GM21576 (cell line): ENCODE measurements around the gene LAMC1.
"Not testable (repeated sequence)": the region's sequence is repeated elsewhere in the genome, so short reads cannot be mapped to it uniquely, and the experiment has no call there.

Experiments
- ATAC-seq: cut with Tn5 transposase; IDR thresholded peaks from one replicate; pipeline ENCODE4 v1.9.1; 2021; ENCODE audit warnings: mild to moderate bottlenecking, moderate library complexity; ENCODE audit not compliant: unreplicated experiment

LAMC1 gene

DNA sequence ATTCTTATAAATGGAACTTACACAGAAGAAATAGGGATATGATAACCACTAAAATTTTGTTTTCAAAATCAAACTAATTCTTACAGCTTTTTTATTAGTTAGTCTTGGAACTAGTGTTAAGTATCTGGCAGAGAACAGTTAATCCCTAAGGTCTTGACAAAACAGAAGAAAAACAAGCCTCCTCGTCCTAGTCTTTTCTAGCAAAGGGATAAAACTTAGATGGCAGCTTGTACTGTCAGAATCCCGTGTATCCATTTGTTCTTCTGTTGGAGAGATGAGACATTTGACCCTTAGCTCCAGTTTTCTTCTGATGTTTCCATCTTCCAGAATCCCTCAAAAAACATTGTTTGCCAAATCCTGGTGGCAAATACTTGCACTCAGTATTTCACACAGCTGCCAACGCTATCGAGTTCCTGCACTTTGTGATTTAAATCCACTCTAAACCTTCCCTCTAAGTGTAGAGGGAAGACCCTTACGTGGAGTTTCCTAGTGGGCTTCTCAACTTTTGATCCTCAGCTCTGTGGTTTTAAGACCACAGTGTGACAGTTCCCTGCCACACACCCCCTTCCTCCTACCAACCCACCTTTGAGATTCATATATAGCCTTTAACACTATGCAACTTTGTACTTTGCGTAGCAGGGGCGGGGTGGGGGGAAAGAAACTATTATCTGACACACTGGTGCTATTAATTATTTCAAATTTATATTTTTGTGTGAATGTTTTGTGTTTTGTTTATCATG is 120.5 kb downstream of the LAMC1 start:
- ATAC-seq: no peak

DNA sequence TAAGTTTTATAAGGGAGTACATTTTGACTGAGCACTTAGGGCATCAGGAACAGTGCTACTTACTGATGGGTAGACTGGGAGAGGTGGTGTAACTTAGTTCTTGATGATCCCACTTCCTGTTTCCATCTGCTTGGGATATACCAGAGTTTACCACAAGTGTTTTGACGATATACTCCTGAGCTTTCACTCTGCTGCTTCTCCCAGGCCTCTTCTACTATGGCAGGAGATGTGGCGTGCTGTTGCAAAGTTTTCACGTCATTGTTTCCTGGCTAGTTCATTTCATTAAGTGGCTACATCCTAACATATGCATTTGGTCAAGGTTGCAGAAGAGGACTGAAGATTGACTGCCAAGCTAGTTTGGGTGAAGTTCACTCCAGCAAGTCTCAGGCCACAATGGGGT is 121.5 kb downstream of the LAMC1 start:
- no peak for ATAC-seq

DNA sequence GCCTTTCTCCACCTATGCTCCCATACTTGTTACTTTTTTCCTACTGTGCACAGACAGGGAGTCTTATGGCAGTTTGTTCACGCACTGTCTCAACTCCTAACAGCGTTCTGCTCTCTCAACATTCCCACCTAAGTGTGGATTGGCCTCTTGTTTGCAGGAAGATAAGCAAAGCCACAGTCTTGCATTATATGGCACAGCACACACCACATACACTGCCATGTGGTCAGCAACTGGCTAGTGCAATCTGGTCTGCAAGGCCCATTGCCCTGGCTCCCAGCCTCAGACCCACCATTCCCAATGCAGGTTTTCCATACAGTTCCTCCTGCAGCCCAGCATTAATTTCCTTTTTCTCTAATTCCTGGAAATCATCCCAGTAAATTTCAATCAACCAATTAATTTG is 124.5 kb downstream of the LAMC1 start:
- ATAC-seq: no peak

DNA sequence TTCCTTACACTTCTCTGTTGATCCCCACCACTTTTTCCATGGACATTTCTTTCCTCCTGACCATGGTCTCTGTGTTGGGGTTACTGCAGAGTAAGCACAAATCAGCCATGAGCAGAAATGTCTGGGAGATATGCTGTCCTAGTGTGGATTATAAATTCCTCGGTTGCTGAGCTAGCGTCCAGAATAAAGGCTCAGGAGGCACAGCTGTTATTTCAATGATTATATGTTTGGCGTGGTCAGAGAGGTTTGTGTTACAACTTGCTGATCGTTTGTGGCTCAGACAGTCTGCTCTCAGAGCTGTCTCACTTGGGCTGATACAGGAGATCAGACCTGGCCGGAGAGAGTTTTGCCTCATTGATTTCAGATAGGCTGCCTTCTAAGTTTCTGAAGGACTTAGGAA is 125.4 kb downstream of the LAMC1 start:
- ATAC-seq: no peak

DNA sequence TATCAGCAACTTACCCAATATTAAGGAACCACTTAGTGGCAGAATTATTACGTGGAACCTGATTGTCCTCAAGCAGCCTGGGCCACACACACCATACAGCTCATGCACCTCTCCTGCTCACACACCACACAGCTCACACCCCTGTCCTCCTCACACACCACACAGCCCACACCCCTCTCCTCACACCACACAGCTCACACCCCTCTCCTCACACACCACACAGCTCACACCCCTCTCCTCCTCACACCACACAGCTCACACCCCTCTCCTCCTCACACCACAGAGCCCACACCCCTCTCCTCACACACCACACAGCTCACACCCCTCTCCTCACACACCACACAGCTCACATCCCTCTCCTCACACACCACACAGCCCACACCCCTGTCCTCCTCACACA is 126.1 kb downstream of the LAMC1 start:
- ATAC-seq: no peak

DNA sequence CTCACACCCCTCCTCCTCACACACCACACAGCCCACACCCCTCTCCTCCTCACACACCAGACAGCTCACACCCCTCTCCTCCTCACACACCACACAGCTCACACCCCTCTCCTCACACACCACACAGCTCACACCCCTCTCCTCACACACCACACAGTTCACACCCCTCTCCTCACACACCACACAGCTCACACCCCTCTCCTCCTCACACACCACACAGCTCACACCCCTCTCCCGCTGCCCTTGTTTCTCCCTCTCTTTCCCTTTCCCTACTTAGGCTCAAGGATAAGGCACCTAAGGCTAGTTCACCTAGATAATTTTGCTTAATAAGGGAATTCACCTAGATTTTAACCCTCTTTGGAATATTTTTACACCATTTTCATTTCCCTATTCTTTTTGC is 126.8 kb downstream of the LAMC1 start:
- ATAC-seq: not testable (repeated sequence)

DNA sequence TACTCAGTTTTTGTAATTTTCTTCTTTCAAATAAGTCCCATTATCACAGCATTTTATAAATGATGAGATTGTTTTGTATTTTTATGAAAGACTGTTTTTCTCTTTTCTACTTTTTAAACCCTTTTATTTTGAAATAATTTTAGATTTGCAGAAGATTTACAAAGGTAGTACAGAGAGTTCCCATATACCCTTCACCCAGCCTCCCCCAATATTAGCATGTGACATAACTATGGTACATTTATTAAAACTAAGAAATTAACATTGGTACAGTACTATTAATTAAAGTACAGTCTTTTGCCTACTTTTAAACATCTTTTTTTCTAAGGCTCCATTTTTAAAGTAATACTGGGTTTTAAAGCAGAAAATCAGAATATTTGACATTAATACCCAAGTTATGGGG is 127.2 kb downstream of the LAMC1 start:
- no peak for ATAC-seq

DNA sequence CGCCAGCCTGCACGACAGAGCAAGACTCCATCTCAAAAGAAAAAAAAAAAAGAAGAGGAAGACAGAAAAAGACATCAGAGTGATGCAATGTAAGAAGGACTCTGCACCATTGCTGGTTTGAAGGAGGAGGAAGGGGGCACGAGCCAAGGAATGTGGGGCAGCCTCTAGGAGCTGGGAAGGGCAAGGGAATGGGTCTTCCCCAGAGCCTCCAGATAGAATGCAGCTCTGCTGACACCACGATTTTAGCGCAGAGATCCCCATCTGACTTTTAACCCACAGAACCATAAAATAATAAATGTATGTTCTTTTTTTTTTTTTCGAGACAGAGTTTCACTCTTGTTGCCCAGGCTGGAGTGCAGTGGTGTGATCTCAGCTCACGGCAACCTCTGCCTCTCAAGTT is 129.0 kb downstream of the LAMC1 start:
- no peak for ATAC-seq

DNA sequence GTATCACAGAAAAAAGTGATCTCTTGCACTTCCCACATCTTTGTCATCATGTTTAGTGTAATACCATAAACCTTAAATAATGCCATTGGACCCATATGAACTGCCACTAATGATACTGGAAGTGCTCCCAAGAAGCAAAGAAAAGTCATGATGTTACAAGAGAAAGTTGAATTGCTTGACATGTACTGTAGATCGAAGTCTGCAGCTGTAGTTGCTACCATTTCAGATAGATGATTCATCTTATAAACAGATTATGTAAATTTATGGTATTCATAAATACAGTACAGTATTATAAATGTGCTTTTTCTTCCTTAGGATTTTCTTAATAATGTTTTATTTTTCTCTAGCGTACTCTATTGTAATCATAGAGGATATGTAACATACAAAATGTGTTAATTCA is 132.7 kb downstream of the LAMC1 start:
- ATAC-seq: no peak

DNA sequence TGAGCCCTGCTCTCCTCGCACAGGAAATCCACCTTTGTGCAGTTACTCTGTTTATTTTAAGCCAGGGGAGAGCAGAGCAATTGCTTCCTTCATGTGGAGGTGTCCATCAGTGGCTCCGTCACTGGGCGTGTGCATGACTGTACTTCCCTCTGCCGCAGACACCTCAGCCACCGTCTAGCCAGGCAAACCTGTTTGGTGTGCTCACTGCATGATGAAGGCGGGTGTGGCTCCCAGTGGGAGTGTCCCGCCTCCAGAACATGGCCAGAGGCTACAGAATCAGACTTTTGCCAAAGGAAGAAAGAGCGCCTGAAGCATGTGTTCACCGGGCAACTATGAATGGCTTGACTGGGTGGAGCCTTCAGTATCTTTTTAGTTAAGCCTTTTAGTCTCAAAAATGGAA is 136.7 kb downstream of the LAMC1 start:
- ATAC-seq: no peak

DNA sequence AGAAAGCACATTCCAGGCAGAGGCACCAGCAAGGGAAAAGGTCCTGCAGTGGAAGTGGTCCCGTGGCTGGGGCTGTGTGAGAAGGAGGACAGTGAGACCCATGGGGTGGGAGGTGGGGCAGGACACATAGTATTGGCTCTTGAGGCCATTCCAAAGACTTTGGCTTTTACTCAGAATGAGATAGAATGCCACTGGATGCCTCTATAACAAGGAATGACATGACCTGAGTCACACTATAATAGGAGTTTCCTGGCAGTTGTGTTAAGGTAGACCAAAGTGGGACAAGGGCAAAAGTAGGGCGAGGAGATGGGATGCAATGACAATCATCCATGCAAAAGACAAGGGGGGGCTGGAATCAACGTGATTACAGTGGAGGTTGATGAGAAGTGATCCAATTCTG is 138.2 kb downstream of the LAMC1 start:
- ATAC-seq: no peak

DNA sequence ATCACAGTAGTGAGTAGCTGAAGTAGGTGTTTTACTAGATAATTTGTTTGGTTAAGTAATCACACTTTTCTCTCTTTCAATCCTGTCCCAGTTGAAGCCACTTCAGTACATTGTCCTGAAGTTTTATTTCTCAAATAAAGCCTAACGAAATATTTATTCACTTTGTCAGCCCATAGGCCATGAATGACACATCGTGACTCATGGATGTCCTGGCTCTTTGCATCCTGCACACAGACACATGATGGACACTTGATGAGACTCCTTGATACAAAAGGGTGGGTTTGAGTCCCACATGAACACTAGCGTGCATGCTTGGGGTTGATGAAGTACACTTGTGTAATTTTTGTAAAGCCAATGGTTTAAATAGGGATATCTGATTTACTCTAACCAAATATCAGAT is 140.1 kb downstream of the LAMC1 start:
- ATAC-seq: no peak

DNA sequence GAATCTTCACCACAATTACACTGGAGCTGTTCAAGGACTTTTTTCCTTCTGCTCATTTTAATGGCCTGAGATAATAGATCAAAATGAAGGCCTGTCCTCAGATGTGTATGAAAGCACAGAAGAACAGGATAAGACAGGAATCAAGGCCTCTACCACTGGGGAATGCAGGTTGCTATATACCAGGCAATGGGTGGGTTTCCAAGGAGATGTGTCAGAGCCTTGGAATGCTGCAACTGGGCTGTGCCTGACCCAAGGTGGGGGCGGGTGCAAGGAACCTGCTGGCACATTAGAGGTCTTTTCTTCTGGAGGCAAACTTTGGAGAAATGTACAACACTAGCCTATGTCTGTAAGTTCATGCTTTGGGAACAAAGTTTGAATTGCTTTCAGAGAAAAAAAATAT is 141.1 kb downstream of the LAMC1 start:
- ATAC-seq: no peak

DNA sequence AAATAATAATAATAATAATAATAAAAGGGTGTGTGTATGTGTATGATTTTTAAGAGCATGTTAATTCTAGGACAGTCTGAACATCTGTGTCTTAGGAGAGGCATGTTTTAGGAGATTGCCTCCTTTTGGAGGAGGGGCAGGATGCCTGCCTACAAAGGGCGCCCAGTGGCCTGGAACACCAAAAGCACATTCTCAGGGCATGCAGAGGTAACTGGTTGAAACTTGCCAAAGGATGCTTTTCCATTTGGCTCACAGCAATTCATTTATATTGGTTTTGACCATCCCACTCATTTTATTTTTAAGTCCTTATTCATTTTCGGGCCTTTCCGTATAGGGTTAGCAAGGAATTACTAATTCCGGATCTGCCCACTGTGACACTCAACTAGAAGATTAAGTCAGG is 141.7 kb downstream of the LAMC1 start:
- no peak for ATAC-seq

DNA sequence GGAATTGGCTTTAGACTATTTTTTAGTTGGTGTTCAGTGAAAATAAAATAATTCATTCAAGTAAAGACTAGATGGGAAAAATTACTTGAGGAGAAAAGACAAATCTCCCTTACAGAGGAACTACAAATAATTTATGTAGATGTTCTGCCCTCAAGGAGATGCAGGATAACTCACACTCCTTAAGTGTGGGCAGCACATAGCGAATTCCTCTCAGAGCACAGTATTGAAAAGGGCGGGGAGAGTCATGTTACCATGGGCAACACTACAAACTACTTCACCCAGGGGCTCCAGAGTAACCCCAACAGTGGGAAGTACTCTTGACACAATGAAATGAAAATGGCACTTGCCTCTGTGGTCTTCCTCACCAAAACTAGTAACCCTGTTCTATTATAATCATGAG is 142.2 kb downstream of the LAMC1 start:
- no peak for ATAC-seq

DNA sequence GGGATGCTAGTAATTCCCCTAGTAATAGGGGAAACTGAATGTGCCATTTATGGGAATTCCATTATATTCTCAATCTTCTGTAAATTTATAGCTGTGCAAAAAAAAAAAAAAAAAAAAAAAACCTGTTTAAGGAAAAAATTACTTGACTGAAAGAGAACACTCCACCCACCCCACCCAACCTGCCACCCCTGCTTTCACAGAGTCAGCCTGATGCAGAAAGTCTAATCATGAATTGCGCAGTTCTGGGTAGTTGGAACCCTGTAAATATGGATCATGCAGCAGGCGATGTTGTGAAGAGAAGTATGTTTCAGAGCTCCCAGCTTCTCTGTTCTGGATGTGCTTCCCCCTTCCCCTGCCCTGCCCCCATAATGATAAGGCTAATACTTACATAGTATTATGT is 143.2 kb downstream of the LAMC1 start:
- no peak for ATAC-seq

DNA sequence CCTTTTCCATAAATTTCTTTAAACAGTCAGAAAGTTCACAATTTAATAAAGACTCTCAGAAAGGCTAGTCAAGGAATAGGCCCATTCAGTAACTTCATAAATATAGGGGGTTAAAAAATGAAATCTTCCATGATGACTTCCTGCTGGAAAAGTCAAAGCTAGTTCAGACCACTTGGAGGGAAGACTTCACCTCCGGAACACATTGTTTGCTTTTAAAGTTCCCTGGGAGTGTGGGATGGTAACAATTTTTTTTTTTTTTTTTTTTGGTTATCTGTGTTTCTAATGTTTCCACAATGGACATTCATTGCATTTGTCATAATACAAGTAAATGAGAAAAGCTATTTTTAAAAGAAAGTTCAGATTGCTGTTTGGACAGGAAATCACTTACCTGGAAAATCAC is 144.5 kb downstream of the LAMC1 start:
- ATAC-seq: no peak

DNA sequence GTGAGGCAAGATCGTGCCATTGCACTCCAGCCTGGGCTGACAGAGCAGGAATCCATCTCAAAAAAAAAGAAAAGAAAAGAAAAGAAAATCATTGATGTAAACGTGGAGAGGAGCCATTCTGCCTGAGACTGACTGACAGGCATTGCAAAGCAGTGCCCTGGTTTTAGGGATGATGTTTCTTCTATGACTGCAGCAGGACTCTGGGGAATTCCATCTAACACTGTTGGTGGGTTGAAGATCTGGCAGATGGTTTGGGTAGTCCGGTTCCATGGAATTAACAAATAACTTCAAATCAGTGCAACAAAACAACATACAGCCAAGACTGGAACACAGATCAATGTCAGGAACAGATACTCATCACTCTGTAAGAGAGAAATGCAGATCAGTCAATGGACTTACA is 145.1 kb downstream of the LAMC1 start:
- ATAC-seq: no peak

DNA sequence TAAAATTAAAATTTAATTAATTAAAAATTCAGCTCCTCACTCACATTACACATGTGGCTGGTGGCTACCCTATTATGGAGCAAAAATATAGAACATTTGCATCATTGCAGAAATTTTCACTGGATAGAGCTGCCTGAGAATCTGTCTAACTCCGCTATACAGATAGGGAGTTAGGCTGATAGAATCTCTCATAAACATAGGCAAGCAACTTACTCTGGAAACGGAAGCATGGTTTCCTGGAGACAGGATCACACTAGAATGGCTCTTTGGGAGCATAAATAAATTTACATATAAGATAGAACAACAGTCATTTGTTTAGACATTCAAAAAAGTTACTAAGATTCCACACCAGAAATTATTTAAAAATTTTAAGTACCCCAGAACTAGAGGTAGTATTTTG is 150.6 kb downstream of the LAMC1 start:
- no peak for ATAC-seq

DNA sequence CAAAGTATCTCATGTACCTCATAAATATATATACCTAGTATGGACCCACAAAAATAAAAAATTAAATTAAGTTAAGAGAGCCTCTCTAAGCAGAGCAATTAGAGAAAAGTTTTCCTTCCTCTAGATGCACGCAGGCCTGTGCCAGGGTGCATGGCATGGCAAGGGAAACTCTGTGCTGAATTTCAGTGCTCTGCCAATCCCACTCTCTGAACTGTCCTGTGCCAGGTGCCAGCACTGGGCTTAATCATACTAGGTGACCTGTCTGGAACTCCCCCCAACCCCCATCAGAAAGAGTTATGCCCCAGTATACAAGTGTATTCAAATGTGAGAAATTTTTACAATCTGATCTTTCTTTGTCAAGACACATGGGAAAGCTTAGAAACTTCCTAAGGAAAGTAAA is 152.4 kb downstream of the LAMC1 start:
- no peak for ATAC-seq

DNA sequence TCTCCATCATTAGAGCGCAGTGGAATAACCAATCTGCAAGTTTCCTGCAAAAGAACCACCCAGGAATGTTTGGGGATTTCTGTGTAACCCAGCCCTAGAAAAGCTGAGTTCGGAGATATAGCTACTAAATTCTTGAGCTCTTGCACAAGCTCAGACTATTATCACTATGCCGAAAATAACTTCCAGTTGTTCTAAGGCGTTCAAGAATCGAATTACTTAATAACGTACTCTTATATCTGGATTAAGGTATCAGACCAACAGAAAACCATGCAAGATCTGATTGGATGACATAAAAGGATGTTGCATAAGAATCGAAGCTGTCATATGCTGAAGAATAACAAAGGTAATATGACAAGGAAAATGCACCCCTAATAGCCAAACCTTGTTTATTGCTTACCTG is 155.3 kb downstream of the LAMC1 start:
- ATAC-seq: no peak

DNA sequence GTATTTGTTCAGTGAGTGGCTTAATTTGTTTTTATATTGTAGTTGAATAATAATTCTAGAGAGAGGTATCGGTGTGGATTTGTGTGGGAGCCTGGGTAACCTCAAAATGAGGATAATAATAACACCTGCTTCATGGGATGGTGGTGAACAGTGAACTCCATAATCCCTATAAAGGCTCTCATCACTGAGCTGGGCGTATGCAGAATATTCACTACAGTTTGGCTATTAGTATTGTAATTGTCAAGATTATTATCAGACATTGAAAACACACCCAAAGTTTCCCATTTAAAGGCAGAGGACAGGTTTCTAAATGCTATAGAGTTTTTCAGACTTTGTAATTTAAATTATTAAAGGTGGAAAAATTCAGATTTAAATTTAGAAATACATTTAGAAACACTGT is 155.8 kb downstream of the LAMC1 start:
- no peak for ATAC-seq

DNA sequence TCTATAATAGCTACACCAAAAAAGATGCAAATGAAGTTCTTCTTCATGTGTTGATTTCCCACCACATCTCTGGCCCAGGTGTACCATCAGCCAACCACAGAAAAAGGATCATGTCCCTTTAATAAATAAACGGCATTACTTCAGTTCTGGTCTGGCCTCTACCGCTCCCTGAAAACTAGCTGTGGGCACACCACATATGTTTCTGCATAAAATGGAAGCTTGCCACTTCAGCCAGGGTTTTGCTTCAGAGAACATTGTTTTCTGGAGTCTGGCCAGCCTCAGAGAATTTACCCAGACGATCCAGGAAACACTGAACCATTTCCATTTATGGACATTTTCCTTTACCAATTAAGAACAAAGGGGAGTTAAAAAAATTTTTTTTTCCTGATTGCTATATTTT is 157.0 kb downstream of the LAMC1 start:
- no peak for ATAC-seq
